ENCODE measurements around the gene KATNAL1. TPM values are rescaled to one million over a fixed set of nuclear protein-coding genes. Genes with fewer than 3 reads are reported as not detected.

KATNAL1 gene
- total RNA-seq, 2 experiments from 2014 or later: 8.6 to 9.0 TPM

DNA sequence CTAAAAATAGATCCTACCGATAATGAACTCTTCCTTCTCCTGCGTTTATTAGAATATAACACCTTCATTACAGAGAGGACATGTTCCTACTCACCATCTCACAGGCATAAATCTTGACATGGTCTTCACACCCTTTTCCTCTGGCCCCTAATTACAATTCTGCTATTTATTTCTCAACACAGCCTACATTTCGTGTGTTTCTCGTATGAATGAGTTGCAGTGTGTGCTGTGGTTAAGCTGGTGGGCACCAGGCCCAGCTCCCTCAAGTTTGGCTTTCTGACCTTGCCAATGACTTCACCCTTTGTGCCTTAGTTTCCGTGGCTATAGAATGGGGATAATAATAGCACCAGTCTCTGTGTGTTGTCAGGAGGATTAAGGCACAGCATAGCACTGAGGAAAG, 12.3 kb upstream of the KATNAL1 start:
- Mint-ChIP-seq H3K9me3 (no peaks in the 10 kb centered on the region), H3K4me1 (ENCODE audit: low read depth) (no peaks in the 10 kb centered on the region), H3K36me3 (ENCODE audit: low read depth) (no peaks in the 10 kb centered on the region), H3K27ac (no peak overlapping the region), H3K4me3 (no peak overlapping the region), H3K27me3 (no peaks in the 10 kb centered on the region)
- ChIA-PET CTCF (no interaction called here), POLR2A (no interaction called here)
- TF ChIP-seq, protein P1, sequence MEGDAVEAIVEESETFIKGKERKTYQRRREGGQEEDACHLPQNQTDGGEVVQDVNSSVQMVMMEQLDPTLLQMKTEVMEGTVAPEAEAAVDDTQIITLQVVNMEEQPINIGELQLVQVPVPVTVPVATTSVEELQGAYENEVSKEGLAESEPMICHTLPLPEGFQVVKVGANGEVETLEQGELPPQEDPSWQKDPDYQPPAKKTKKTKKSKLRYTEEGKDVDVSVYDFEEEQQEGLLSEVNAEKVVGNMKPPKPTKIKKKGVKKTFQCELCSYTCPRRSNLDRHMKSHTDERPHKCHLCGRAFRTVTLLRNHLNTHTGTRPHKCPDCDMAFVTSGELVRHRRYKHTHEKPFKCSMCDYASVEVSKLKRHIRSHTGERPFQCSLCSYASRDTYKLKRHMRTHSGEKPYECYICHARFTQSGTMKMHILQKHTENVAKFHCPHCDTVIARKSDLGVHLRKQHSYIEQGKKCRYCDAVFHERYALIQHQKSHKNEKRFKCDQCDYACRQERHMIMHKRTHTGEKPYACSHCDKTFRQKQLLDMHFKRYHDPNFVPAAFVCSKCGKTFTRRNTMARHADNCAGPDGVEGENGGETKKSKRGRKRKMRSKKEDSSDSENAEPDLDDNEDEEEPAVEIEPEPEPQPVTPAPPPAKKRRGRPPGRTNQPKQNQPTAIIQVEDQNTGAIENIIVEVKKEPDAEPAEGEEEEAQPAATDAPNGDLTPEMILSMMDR (IDR thresholded peaks at IDR 0.05): no peak
- DNase-seq (no peak), ATAC-seq (no peak)
- intact Hi-C loops (cut with micrococcal nuclease): no loop called here

DNA sequence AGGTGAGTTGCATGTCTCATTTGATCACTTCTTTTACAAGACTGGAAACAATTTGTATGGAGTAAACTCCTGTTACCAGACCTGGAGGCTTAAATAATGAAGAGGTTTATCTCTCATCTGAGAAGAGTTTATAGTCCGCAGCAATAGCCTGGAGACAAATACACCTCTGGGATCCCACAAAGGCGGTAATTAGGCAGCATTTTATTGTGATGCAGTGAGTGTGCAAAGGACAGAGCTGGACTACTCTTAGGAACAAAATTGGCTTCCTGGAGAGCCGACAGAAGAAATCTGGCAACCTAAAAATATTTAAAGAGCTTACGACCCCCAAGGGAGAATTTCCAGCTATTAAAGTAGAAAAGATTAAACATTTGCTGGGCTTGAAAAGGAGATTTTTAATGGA, 11.8 kb upstream of the KATNAL1 start:
- Mint-ChIP-seq H3K4me3 (no peak overlapping the region), H3K27me3 (no peaks in the 10 kb centered on the region), H3K9me3 (no peaks in the 10 kb centered on the region), H3K27ac (no peak overlapping the region), H3K4me1 (ENCODE audit: low read depth) (no peaks in the 10 kb centered on the region), H3K36me3 (ENCODE audit: low read depth) (no peaks in the 10 kb centered on the region)
- ChIA-PET CTCF (no interaction called here), POLR2A (no interaction called here)
- TF ChIP-seq, protein P1 (IDR thresholded peaks at IDR 0.05): no peak
- ATAC-seq (no peak), DNase-seq (no peak)
- intact Hi-C loops (cut with micrococcal nuclease): no loop called here

DNA sequence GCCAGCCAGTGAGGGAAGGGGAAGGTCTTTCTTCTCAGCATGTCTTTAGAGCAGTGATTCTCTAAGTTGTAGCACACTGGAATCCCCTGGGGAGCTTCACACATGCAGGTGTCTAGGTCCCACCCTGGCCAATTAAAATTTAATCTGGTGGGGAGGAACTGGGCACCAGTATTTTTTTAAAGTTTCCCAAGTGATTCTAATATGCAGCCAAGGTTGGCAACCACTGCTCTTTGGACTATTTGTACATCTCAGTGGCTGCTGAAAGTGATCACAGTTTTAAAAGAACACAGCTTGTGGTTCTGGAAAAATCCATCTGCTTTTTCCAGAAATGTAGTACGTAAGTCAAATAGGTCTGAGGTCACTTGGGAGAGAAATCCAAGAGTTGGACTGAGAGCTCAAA, 10.7 kb upstream of the KATNAL1 start:
- TF ChIP-seq, protein P1 (IDR thresholded peaks at IDR 0.05): no peak
- Mint-ChIP-seq H3K36me3 (ENCODE audit: low read depth) (no peaks in the 10 kb centered on the region), H3K27ac (no peak overlapping the region), H3K4me1 (ENCODE audit: low read depth) (peaks cover 8% of the 10 kb centered on the region), H3K4me3 (no peak overlapping the region), H3K9me3 (no peaks in the 10 kb centered on the region), H3K27me3 (no peaks in the 10 kb centered on the region)
- DNase-seq: no peak
- ChIA-PET CTCF (interaction anchor here (0.9 to 1.5 kb wide), 3 partner anchors 27 to 203 kb away, joined by 3 to 4 read pairs (median 3); no protein-coding TSS in a partner anchor), POLR2A (no interaction called here)
- ATAC-seq: no peak
- intact Hi-C loops (cut with micrococcal nuclease): no loop called here

DNA sequence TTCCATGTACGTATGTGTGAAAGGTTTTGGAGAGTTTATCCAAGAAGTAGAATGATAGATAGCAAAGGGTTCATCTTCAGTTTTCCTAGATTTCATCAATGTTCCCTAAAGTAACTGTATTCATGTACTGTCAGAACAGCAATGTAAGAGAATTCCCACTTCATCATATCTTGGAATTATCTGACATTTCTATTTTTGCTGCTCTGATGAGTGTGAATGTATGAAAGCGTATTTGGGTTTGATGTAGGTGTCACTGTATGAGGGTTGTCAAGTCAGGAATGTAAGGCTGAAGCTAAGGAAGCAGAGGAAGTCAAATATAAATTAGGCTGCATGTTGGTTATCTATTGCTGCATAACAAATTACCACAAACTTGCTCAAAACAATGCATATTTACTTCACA, 7.2 kb upstream of the KATNAL1 start:
- ChIA-PET CTCF (no interaction called here), POLR2A (interaction anchor here (0.5 kb wide), 1 partner anchor 19 kb away, joined by 3 read pairs; no protein-coding TSS in a partner anchor)
- H3K36me3 Mint-ChIP-seq (ENCODE audit: low read depth): no peaks in the 10 kb centered on the region
- ATAC-seq (no peak), DNase-seq (no peak)
- H3K27me3 Mint-ChIP-seq: no peaks in the 10 kb centered on the region
- intact Hi-C loops (cut with micrococcal nuclease): no loop called here
- TF ChIP-seq, protein P1 (IDR thresholded peaks at IDR 0.05): no peak
- H3K27ac Mint-ChIP-seq: no peak overlapping the region
- peaks cover 10% of the 10 kb centered on the region for H3K4me1 Mint-ChIP-seq (ENCODE audit: low read depth)
- no peak overlapping the region for H3K4me3 Mint-ChIP-seq
- no peaks in the 10 kb centered on the region for H3K9me3 Mint-ChIP-seq

DNA sequence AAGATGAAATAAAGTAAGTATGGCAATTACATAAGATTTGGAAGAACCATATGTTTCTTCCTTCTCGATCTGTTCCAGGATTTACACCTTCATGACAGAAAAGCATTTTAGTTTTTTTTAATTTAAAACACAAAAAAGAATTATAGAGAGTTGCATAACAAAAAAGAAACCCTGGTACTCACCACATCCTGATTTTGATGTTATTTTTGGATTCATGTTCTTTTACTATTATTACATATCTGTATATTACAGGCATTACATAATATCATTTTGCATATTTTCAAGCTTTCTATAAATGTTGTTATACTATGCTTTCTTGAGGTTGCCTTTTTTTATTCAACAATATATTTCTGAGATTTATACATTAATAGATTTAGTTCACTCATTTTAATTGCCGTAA, 6.7 kb upstream of the KATNAL1 start:
- Mint-ChIP-seq H3K4me1 (ENCODE audit: low read depth) (peaks cover 10% of the 10 kb centered on the region), H3K27ac (no peak overlapping the region), H3K27me3 (no peaks in the 10 kb centered on the region), H3K36me3 (ENCODE audit: low read depth) (no peaks in the 10 kb centered on the region), H3K4me3 (no peak overlapping the region), H3K9me3 (no peaks in the 10 kb centered on the region)
- intact Hi-C loops (cut with micrococcal nuclease): no loop called here
- TF ChIP-seq, protein P1 (IDR thresholded peaks at IDR 0.05): no peak
- ChIA-PET POLR2A (no interaction called here), CTCF (no interaction called here)
- DNase-seq (no peak), ATAC-seq (no peak)

Measured in activated CD8-positive, alpha-beta T cell treated with anti-CD3 and anti-CD28 coated beads for 36 hours (primary cell).